HFFc6 (cell line): Measurements from ENCODE around the gene LHFPL4. TPM values are rescaled to one million over a fixed set of nuclear protein-coding genes. Genes with fewer than 3 reads are reported as not detected.
"Not testable (repeated sequence)": the region's sequence is repeated elsewhere in the genome, so short reads cannot be mapped to it uniquely, and the experiment has no call there.

Experiments used
- DNase-seq: peaks from one replicate; pipeline ENCODE4 v3.0.0-alpha.2; 2018
- H3K27ac Mint-ChIP-seq: 2 replicates; pipeline ENCODE4 v1.8.0; 2020; ENCODE audit warnings: mild to moderate bottlenecking, mixed read lengths
- H3K27me3 Mint-ChIP-seq: 2 replicates; pipeline ENCODE4 v1.8.0; 2021; ENCODE audit warnings: mild to moderate bottlenecking, moderate library complexity, mixed read lengths; ENCODE audit not compliant: insufficient read depth
- H3K36me3 Mint-ChIP-seq: 2 replicates; pipeline ENCODE4 v1.8.0; 2021; ENCODE audit warnings: low read depth, mixed read lengths
- H3K4me1 Mint-ChIP-seq: 2 replicates; pipeline ENCODE4 v1.8.0; 2020; ENCODE audit warnings: low read depth, mixed read lengths
- H3K4me3 Mint-ChIP-seq: 2 replicates; pipeline ENCODE4 v1.8.0; 2020; ENCODE audit warnings: mild to moderate bottlenecking, moderate library complexity, mixed read lengths
- H3K9me3 Mint-ChIP-seq: 2 replicates; pipeline ENCODE4 v1.8.0; 2020; ENCODE audit warnings: mild to moderate bottlenecking, mixed read lengths
- total RNA-seq, 6 experiments: library from RNA; stranded (reverse); fragmentation: NEBNext Ultra II Directional; extraction: Animal tissue kit (Norgen Biotek cat#: 25700); gene quantifications; 2 replicates in 1 of 6; 3 replicates in 5 of 6; pipeline ENCODE4 v1.2.3, GENCODE V29; 2021
- TF ChIP-seq, protein P1 (sequence below): fragments of 200-600 bp; sonication (generic); IDR thresholded peaks from 2 replicates; pipeline ENCODE4 v1.5.0; 2021; ENCODE audit warnings: antibody characterized with exemption, mild to moderate bottlenecking

Gene LHFPL4
- total RNA-seq, 6 experiments from 2014 or later, result not detected

DNA sequence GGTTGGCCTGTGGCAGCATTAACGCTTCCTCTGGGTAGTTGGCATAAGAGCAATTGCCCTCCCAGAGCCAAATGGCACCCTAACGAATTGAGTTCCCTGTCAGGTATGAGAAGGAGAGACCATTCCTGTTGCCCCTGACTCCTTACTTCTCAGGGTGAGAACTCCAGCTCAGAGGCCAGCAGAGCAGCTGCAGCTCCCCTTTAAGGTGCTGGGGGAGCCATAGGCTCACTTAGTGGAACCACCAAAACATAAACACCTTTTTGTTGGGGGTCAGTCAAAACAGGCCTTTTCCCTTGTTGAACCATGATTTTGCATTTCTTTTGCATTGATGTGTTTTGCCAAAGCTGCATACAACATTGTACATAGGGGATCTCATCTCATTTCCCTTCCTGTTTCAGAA, 28.1 kb upstream of the LHFPL4 start:
- no peak overlapping the region for H3K27ac Mint-ChIP-seq
- no peak overlapping the region for H3K4me3 Mint-ChIP-seq
- peaks cover 6% of the 10 kb centered on the region for H3K36me3 Mint-ChIP-seq

DNA sequence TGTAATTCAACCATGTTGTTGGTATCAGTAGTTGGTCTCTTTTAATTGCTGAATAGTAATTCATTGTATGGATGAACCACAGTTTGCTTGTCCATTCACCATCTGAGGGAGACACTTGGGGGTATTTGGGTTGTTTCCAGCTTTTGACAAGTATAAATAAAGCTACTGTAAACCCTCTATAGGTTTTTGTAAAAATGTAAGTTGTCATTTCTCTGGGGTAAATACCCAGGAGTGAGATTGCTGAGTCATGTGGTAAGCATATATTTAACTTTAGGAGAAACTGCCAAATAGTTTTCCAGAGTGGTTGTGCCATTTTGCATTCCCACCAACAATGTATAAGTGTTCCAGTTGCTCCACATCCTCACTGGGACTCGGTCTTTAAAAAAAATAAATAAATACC, 15.4 kb upstream of the LHFPL4 start:
- Mint-ChIP-seq H3K36me3 (no peaks in the 10 kb centered on the region), H3K9me3 (peaks cover 6% of the 10 kb centered on the region; the same call in 1 of the 2 replicates), H3K4me3 (no peak overlapping the region), H3K4me1 (no peaks in the 10 kb centered on the region), H3K27me3 (peaks cover 19% of the 10 kb centered on the region), H3K27ac (no peak overlapping the region)
- TF ChIP-seq, protein P1, sequence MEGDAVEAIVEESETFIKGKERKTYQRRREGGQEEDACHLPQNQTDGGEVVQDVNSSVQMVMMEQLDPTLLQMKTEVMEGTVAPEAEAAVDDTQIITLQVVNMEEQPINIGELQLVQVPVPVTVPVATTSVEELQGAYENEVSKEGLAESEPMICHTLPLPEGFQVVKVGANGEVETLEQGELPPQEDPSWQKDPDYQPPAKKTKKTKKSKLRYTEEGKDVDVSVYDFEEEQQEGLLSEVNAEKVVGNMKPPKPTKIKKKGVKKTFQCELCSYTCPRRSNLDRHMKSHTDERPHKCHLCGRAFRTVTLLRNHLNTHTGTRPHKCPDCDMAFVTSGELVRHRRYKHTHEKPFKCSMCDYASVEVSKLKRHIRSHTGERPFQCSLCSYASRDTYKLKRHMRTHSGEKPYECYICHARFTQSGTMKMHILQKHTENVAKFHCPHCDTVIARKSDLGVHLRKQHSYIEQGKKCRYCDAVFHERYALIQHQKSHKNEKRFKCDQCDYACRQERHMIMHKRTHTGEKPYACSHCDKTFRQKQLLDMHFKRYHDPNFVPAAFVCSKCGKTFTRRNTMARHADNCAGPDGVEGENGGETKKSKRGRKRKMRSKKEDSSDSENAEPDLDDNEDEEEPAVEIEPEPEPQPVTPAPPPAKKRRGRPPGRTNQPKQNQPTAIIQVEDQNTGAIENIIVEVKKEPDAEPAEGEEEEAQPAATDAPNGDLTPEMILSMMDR, result no peak
- no peak for DNase-seq

More for the DNA sequence above, 28.1 kb upstream of the LHFPL4 start:
- H3K27me3 Mint-ChIP-seq, result peaks cover 14% of the 10 kb centered on the region
- TF ChIP-seq, protein P1, result no peak
- peaks cover 13% of the 10 kb centered on the region; the same call in 1 of the 2 replicates for H3K9me3 Mint-ChIP-seq
- H3K4me1 Mint-ChIP-seq, result no peaks in the 10 kb centered on the region
- DNase-seq, result no peak

DNA sequence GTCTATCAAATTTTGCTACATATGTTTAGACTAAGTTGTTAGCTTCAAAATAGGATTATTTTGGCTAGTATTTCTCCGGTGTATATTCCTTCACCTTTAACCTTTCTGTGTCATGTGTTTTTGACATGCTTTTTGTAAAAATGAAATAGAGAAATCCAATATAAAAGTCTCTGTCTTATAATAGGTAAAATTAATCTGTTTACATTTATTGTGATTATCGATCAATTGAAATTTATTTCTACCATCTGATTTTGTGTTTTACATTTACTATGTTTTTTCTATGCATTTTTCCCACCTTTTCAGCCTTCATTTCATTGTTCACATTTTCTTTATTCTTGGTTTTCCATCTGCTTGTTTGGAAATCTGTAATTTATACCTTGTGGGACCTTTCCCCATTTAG, 11.7 kb upstream of the LHFPL4 start:
- H3K36me3 Mint-ChIP-seq, result no peaks in the 10 kb centered on the region
- peaks cover 6% of the 10 kb centered on the region; the same call in 1 of the 2 replicates for H3K9me3 Mint-ChIP-seq
- no peak for DNase-seq
- peaks cover 13% of the 10 kb centered on the region for H3K27me3 Mint-ChIP-seq
- no peak overlapping the region for H3K4me3 Mint-ChIP-seq
- TF ChIP-seq, protein P1, result no peak
- no peaks in the 10 kb centered on the region for H3K4me1 Mint-ChIP-seq
- no peak overlapping the region for H3K27ac Mint-ChIP-seq

DNA sequence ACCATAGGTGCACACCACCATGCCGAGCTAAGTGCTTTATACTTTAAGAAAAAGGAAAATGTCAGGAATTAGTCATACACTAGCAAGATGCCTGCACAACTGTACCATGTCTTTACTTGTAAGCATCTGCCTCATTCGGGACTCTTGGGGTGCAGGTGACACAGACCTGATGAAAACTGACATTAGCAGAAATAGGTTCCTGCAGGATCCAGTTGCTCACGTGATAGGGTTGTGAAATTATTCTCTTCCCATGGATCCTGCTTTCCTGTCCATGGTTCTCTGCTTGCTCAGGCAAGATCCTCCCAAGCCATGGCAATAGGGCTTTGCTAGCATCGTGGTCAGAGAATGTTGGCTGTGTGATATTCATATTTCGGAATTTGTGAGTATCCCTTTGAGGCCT, 10.2 kb upstream of the LHFPL4 start:
- Mint-ChIP-seq H3K27me3 (peaks cover 13% of the 10 kb centered on the region), H3K36me3 (no peaks in the 10 kb centered on the region), H3K27ac (no peak overlapping the region), H3K9me3 (peaks cover 6% of the 10 kb centered on the region; the same call in 1 of the 2 replicates), H3K4me1 (no peaks in the 10 kb centered on the region), H3K4me3 (no peak overlapping the region)
- DNase-seq, result no peak
- TF ChIP-seq, protein P1, result no peak

DNA sequence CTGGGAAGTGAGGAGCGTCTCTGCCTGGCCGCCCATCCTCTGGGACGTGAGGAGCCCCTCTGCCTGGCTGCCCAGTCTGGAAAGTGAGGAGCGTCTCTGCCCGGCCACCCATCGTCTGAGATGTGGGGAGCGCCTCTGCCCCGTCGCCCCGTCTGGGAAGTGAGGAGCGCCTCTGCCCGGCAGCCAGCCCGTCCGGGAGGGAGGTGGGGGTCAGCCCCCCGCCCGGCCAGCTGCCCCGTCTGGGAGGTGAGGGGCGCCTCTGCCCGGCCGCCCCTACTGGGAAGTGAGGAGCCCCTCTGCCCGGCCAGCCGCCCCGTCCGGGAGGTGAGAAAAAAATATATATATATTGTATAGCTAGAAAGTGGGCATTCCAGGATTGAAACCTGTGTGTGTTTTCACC, 6.4 kb upstream of the LHFPL4 start:
- not testable (repeated sequence) for H3K27ac Mint-ChIP-seq, H3K9me3 Mint-ChIP-seq, H3K4me1 Mint-ChIP-seq, H3K4me3 Mint-ChIP-seq, H3K36me3 Mint-ChIP-seq, DNase-seq
- peaks cover 13% of the 10 kb centered on the region for H3K27me3 Mint-ChIP-seq

DNA sequence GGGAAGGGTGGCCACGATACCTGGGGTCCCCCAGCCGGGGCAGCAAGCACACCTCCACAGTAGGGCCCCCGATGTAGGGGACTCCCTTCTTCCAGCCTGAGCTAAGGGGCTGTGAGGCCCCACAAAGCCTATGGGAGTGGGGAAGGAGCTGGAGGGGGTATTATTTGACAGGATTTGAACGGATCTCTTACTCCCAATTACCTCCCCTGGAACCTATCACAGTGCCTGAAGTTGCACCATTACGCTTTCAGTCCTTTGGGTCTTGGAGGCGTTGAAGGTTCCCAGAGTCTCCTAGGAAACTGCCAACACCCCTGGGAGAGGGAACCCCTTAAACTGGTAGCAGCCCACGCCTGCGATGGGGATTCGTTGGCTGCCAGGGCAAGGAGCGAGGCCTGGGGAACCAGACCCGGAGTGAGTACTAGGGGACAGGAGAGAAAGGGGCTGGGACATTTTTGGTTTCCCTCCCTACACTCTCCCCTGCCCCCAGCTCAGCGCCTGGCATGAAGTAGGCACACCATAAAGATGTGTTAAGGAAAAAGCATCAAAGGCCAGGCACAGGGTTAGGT, 409 bp upstream of the LHFPL4 start:
- Mint-ChIP-seq H3K4me1 (no peaks in the 10 kb centered on the region), H3K27ac (no peak overlapping the region), H3K4me3 (no peak overlapping the region), H3K36me3 (no peaks in the 10 kb centered on the region), H3K27me3 (peaks cover 10% of the 10 kb centered on the region), H3K9me3 (no peaks in the 10 kb centered on the region)
- TF ChIP-seq, protein P1, result no peak
- no peak for DNase-seq
